Midbrain (tissue), 1 donor: Measurements from ENCODE around the gene CDC73.
A peak's percentile ranks its signal among the peaks of the same experiment; 100 is the strongest.

ENCODE experiments used
- DNase-seq: peaks from one replicate; lab custom pipeline; 2025; lab: John Stamatoyannopoulos, UW

The CDC73 gene

GRCh38 chr1:193121616-193122593 is at the start of gene CDC73:
CDC73 (plus strand) TSS chr1:193122031; CDS start chr1:193122201, 170 bp downstream.
- peak; percentile 96 for DNase-seq

- no peak for DNase-seq
Observed at GRCh38 chr1:193077991-193078390, 43.8 kb upstream of the CDC73 start.

- DNase-seq = no peak
Observed at GRCh38 chr1:193079187-193079586, 42.6 kb upstream of the CDC73 start.

- no peak for DNase-seq
Observed at GRCh38 chr1:193083365-193084088, 38.3 kb upstream of the CDC73 start.

- DNase-seq = no peak
Observed at GRCh38 chr1:193085263-193085662, 36.6 kb upstream of the CDC73 start.

- DNase-seq = no peak
Observed at GRCh38 chr1:193086342-193086741, 35.5 kb upstream of the CDC73 start.

- no peak for DNase-seq
Observed at GRCh38 chr1:193087893-193088292, 33.9 kb upstream of the CDC73 start.

- DNase-seq = no peak
Observed at GRCh38 chr1:193090865-193091264, 31.0 kb upstream of the CDC73 start.

- DNase-seq = no peak
Observed at GRCh38 chr1:193094112-193094511, 27.7 kb upstream of the CDC73 start.

- no peak for DNase-seq
Observed at GRCh38 chr1:193102662-193103061, 19.2 kb upstream of the CDC73 start.

- DNase-seq = no peak
Observed at GRCh38 chr1:193103759-193104501, 17.9 kb upstream of the CDC73 start.

- DNase-seq = peak; percentile 66
Observed at GRCh38 chr1:193104502-193104906, 17.3 kb upstream of the CDC73 start.

- DNase-seq = peak; percentile 88
Observed at GRCh38 chr1:193104907-193105820, 16.7 kb upstream of the CDC73 start, which contains the start of gene GLRX2. GLRX2 (minus strand) TSS chr1:193105414; CDS start chr1:193105382, 32 bp downstream.

- DNase-seq = no peak
Observed at GRCh38 chr1:193105821-193106177, 16.0 kb upstream of the CDC73 start.

GRCh38 chr1:193108471-193108870 is 13.4 kb upstream of the CDC73 start:
- DNase-seq = no peak

- DNase-seq = no peak
Observed at GRCh38 chr1:193109619-193110018, 12.2 kb upstream of the CDC73 start.

GRCh38 chr1:193110246-193110645 is 11.6 kb upstream of the CDC73 start:
- DNase-seq = no peak

- DNase-seq = no peak
Observed at GRCh38 chr1:193110864-193111263, 11.0 kb upstream of the CDC73 start.

GRCh38 chr1:193111641-193112090 is 10.2 kb upstream of the CDC73 start:
- DNase-seq = no peak

GRCh38 chr1:193113258-193113991 is 8.4 kb upstream of the CDC73 start:
- no peak for DNase-seq
